ENCODE data around the gene DAPK1. TPM values are rescaled to one million over a fixed set of nuclear protein-coding genes. Genes with fewer than 3 reads are reported as not detected.
A peak's percentile ranks its signal among the peaks of the same experiment; 100 is the strongest.

The DAPK1 gene
- total and polyA plus RNA-seq, 12 donors, result 5.4 to 44.6 (median 21.3) TPM

DNA sequence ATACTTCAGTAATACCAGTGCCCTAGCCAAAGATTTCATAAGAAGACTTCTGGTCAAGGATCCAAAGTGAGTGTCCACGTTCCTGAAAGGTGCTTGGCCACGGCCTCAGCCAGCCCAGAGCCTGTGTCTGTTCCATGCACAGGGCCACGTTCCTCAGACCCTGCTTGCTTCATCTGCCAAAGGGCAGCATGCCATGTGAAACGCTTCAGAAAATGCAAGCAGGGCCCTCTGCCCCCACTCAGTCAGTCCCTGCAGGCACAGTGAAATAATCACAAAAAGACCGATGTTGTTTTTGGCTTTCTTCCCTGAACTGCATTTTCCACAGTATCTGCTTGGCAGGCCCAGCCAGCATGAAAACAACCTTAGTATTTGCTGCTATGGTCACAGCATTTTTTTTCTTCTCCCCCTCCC, 142.7 kb downstream of the DAPK1 start:
- H3K27ac ChIP-seq, result peak overlapping the region in 1 of 5 donors; percentile 2
- H3K36me3 ChIP-seq (replicated peaks in 1 of 2), result peaks cover 0 to 9% of the 10 kb centered on the region in 2 donors
- peak in 1 of 7 donors; percentile 60 for DNase-seq
- no peaks in the 10 kb centered on the region for H3K27me3 ChIP-seq
- 38 to 43% (median 42%) methylated on average over 5 of the region's 5 CpGs for WGBS, 4 donors
- no peaks in the 10 kb centered on the region for H3K9me3 ChIP-seq (replicated peaks in 1 of 3)
- intact Hi-C loops (cut with DNase I), result no loop called here
- peaks cover 0 to 13% of the 10 kb centered on the region in 2 donors for H3K4me1 ChIP-seq (replicated peaks in 1 of 2)
- no peak overlapping the region for H3K4me3 ChIP-seq
- TF ChIP-seq, protein P1, sequence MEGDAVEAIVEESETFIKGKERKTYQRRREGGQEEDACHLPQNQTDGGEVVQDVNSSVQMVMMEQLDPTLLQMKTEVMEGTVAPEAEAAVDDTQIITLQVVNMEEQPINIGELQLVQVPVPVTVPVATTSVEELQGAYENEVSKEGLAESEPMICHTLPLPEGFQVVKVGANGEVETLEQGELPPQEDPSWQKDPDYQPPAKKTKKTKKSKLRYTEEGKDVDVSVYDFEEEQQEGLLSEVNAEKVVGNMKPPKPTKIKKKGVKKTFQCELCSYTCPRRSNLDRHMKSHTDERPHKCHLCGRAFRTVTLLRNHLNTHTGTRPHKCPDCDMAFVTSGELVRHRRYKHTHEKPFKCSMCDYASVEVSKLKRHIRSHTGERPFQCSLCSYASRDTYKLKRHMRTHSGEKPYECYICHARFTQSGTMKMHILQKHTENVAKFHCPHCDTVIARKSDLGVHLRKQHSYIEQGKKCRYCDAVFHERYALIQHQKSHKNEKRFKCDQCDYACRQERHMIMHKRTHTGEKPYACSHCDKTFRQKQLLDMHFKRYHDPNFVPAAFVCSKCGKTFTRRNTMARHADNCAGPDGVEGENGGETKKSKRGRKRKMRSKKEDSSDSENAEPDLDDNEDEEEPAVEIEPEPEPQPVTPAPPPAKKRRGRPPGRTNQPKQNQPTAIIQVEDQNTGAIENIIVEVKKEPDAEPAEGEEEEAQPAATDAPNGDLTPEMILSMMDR (IDR thresholded peaks at IDR 0.05), result no peak
- TF ChIP-seq POLR2A (IDR thresholded peaks at IDR 0.05), result no peak

DNA sequence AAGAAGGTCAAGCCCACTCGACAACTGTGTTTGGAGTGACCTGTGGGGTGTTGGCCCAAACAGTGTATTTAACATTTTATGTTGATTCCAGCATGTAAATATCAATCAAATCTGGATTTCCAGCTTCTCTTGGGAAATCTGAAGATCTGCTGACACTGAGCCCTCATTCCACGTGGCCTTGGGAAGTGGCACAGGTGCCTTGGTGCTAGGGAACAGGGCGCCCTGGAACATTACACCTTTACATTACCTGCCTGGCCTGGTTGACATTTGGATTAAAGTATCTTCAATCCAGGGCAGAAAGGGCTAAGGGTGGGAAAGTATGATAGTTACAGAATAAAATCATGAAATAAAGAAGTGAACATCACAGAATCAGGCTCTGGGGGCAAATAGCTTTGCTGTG, 143.4 kb downstream of the DAPK1 start:
- intact Hi-C loops (cut with DNase I), result no loop called here
- TF ChIP-seq POLR2A (IDR thresholded peaks at IDR 0.05), result no peak
- TF ChIP-seq, protein P1 (IDR thresholded peaks at IDR 0.05), result no peak
- Histone ChIP-seq H3K4me3 (no peak overlapping the region), H3K9me3 (replicated peaks in 1 of 3) (no peaks in the 10 kb centered on the region), H3K27ac (no peak overlapping the region), H3K27me3 (no peaks in the 10 kb centered on the region), H3K36me3 (replicated peaks in 1 of 2) (peaks cover 0 to 9% of the 10 kb centered on the region in 2 donors), H3K4me1 (replicated peaks in 1 of 2) (peaks cover 0 to 13% of the 10 kb centered on the region in 2 donors)
- DNase-seq, result no peak
- WGBS, 4 donors, result 86 to 96% (median 92%) methylated on average over 3 of the region's 3 CpGs

DNA sequence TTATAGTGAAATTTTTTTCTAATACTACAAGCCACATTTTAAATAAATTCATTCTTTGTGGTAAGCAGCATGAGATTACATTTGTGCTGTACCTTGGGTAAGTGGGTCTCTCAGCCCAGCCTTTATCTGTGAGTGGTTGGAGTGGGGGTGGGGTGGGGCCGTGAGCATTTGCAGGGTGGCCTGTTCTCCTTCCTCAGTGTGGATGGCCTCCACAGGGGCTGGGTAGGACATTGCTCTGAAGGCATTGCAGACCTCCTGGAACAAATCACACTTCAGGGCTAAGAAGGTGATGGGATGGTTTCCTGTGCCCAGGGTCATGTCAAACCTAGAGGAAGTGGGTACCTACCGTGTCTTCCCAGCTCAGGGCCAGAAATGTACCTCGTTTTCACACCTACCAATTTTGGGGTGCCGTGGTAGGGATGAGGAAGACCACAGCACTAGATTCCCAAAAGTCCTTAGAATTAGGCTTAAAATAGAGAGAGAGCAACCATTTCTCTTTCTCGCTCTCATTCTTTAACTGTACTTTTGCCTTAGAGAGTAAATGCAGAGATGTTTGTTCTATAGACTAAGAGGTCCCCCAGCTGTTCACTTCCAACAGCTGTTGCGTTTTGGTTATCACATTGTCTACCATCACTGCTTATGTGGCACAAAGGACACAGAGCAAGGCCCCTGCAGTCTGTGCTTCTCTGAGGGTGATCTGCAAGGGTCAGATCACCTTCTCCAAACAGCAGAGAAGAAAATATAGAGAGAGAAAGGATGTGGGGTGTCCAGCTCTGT, 144.9 kb downstream of the DAPK1 start:
- DNase-seq, result no peak
- peak overlapping the region in 1 of 5 donors; percentile 59 for H3K27ac ChIP-seq
- H3K36me3 ChIP-seq (replicated peaks in 1 of 2), result peaks cover 0 to 19% of the 10 kb centered on the region in 2 donors
- intact Hi-C loops (cut with DNase I), result no loop called here
- no peak overlapping the region for H3K4me3 ChIP-seq
- 75 to 78% (median 76%) methylated on average over 5 to 6 of the region's 6 CpGs for WGBS, 4 donors
- H3K9me3 ChIP-seq (replicated peaks in 1 of 3), result no peaks in the 10 kb centered on the region
- H3K4me1 ChIP-seq (replicated peaks in 1 of 2), result peaks cover 0 to 13% of the 10 kb centered on the region in 2 donors
- TF ChIP-seq, protein P1 (IDR thresholded peaks at IDR 0.05), result no peak
- TF ChIP-seq POLR2A (IDR thresholded peaks at IDR 0.05), result no peak
- H3K27me3 ChIP-seq, result no peaks in the 10 kb centered on the region

DNA sequence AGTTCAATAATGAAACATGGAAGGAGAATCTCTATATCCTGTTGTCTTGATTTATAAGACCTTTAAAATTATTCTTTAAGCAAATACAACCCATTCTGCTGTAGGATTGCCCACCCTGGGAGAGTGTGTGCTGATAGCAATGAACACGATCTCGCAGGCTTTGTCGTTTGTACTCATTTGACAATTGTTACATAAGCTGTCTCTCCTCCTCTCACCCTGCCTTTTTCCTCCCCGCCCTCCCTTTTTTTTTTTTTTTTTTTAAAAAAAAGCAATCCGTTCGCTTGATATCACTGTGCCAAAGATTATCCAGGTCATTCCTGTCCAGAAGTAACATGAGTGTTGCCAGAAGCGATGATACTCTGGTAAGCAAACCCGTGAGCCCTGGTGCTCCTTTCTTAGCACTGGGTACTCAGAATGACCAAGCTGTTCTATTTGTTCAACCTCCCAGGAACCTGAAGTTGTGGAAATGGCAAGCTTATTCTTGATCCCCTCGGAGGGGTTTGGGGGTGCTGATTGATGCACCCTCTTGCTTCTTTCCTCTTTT, 145.5 kb downstream of the DAPK1 start:
- TF ChIP-seq, protein P1 (IDR thresholded peaks at IDR 0.05), result no peak
- no peak for TF ChIP-seq POLR2A (IDR thresholded peaks at IDR 0.05)
- Histone ChIP-seq H3K27me3 (no peaks in the 10 kb centered on the region), H3K36me3 (replicated peaks in 1 of 2) (peaks cover 0 to 26% of the 10 kb centered on the region in 2 donors), H3K4me1 (replicated peaks in 1 of 2) (peaks cover 0 to 13% of the 10 kb centered on the region in 2 donors), H3K9me3 (replicated peaks in 1 of 3) (no peaks in the 10 kb centered on the region), H3K27ac (peak overlapping the region in 1 of 5 donors; percentile 59), H3K4me3 (no peak overlapping the region)
- intact Hi-C loops (cut with DNase I), result no loop called here
- WGBS, 4 donors, result 60 to 78% (median 68%) methylated on average over 9 of the region's 9 CpGs
- DNase-seq, result peak in 1 of 7 donors; percentile 76

All from adrenal gland (tissue), 12 donors.